Subcutaneous abdominal adipose tissue (tissue), 5 donors: ENCODE data around the gene TLR10.

Experiments
- H3K27ac ChIP-seq: one replicate; pipeline ENCODE4 v1.7.0; 2013; ENCODE audit warnings: low read depth, mild to moderate bottlenecking, inconsistent platforms, low read length, moderate library complexity
- H3K27me3 ChIP-seq, 5 donors: one replicate each; pipeline ENCODE4 v1.7.0; 2013; ENCODE audit warnings: low read length in 5 of 5, inconsistent platforms in 1 of 5; ENCODE audit not compliant: control insufficient read depth in 5 of 5, insufficient read depth in 4 of 5
- H3K36me3 ChIP-seq, 5 donors: one replicate each; pipeline ENCODE4 v1.7.0; 2013; ENCODE audit warnings: low read length in 5 of 5; ENCODE audit not compliant: control insufficient read depth in 5 of 5, insufficient read depth in 5 of 5
- H3K4me1 ChIP-seq, 5 donors: one replicate each; pipeline ENCODE4 v1.7.0; 2013; ENCODE audit warnings: low read length in 5 of 5, mild to moderate bottlenecking in 3 of 5, moderate library complexity in 1 of 5; ENCODE audit not compliant: control insufficient read depth in 5 of 5, insufficient read depth in 5 of 5
- H3K4me3 ChIP-seq, 5 donors: one replicate each; pipeline ENCODE4 v1.7.0; 2013; ENCODE audit warnings: low read length in 5 of 5, low read depth in 1 of 5
- H3K9ac ChIP-seq, 5 donors: one replicate each; pipeline ENCODE4 v1.7.0; 2013; ENCODE audit warnings: low read length in 5 of 5, mild to moderate bottlenecking in 4 of 5, moderate library complexity in 3 of 5
- H3K9me3 ChIP-seq, 5 donors: one replicate each; pipeline ENCODE4 v1.7.0; 2013; ENCODE audit warnings: low read length in 5 of 5; ENCODE audit not compliant: control insufficient read depth in 5 of 5
- donor health status: healthy.
- donor health status: healthy.
- donor health status: healthy.
- donor health status: healthy.
- donor health status: healthy.

Gene TLR10

GRCh38 chr4:38752941-38753806 is 29.6 kb downstream of the TLR10 start:
- Histone ChIP-seq H3K4me3 (peak overlapping the region; percentile 8 to 40 (median 30)), H3K36me3 (peaks cover 0 to 4% (median 0%) of the 10 kb centered on the region in 5 donors)

GRCh38 chr4:38752372-38752940 is 30.3 kb downstream of the TLR10 start:
- Histone ChIP-seq H3K9ac (peak overlapping the region in 1 of 5 donors; percentile 24), H3K27ac (peak overlapping the region; percentile 19), H3K27me3 (no peaks in the 10 kb centered on the region), H3K36me3 (peaks cover 0 to 8% (median 0%) of the 10 kb centered on the region in 5 donors), H3K4me3 (peak overlapping the region in 2 of 5 donors; percentile 8 to 19), H3K4me1 (peaks cover 2 to 21% (median 18%) of the 10 kb centered on the region in 5 donors), H3K9me3 (peaks cover 0 to 5% (median 0%) of the 10 kb centered on the region in 5 donors)

More at GRCh38 chr4:38752941-38753806, 29.6 kb downstream of the TLR10 start:
- peaks cover 2 to 28% (median 23%) of the 10 kb centered on the region in 5 donors for H3K4me1 ChIP-seq
- no peak overlapping the region for H3K9ac ChIP-seq
- H3K27me3 ChIP-seq: no peaks in the 10 kb centered on the region
- H3K27ac ChIP-seq: peak overlapping the region; percentile 19
- no peaks in the 10 kb centered on the region for H3K9me3 ChIP-seq

- Histone ChIP-seq H3K9ac (peak overlapping the region in 1 of 5 donors; percentile 44), H3K36me3 (peaks cover 0 to 11% (median 0%) of the 10 kb centered on the region in 5 donors), H3K9me3 (peaks cover 0 to 7% (median 0%) of the 10 kb centered on the region in 5 donors), H3K27ac (no peak overlapping the region), H3K4me1 (peaks cover 2 to 20% (median 18%) of the 10 kb centered on the region in 5 donors), H3K27me3 (no peaks in the 10 kb centered on the region), H3K4me3 (no peak overlapping the region)
Measured at GRCh38 chr4:38751341-38752010, 31.3 kb downstream of the TLR10 start.

- Histone ChIP-seq H3K36me3 (peaks cover 0 to 11% (median 0%) of the 10 kb centered on the region in 5 donors), H3K9me3 (peaks cover 0 to 7% (median 0%) of the 10 kb centered on the region in 5 donors), H3K27ac (no peak overlapping the region), H3K27me3 (no peaks in the 10 kb centered on the region), H3K4me1 (peaks cover 2 to 20% (median 18%) of the 10 kb centered on the region in 5 donors), H3K9ac (no peak overlapping the region), H3K4me3 (no peak overlapping the region)
Measured at GRCh38 chr4:38749336-38749735, 33.5 kb downstream of the TLR10 start.

- Histone ChIP-seq H3K27ac (no peak overlapping the region), H3K36me3 (peaks cover 0 to 11% (median 0%) of the 10 kb centered on the region in 5 donors), H3K4me3 (no peak overlapping the region), H3K9ac (no peak overlapping the region), H3K4me1 (peaks cover 0 to 15% (median 8%) of the 10 kb centered on the region in 5 donors), H3K27me3 (no peaks in the 10 kb centered on the region), H3K9me3 (peaks cover 0 to 7% (median 0%) of the 10 kb centered on the region in 5 donors)
Measured at GRCh38 chr4:38747629-38748028, 35.2 kb downstream of the TLR10 start.

GRCh38 chr4:38745881-38746280 is 36.9 kb downstream of the TLR10 start:
- Histone ChIP-seq H3K9me3 (peaks cover 0 to 7% (median 0%) of the 10 kb centered on the region in 5 donors), H3K27me3 (no peaks in the 10 kb centered on the region), H3K4me3 (no peak overlapping the region), H3K27ac (no peak overlapping the region), H3K4me1 (peaks cover 0 to 4% (median 0%) of the 10 kb centered on the region in 5 donors), H3K9ac (no peak overlapping the region), H3K36me3 (peaks cover 0 to 11% (median 0%) of the 10 kb centered on the region in 5 donors)

- no peak overlapping the region for H3K27ac ChIP-seq
- H3K9ac ChIP-seq: no peak overlapping the region
- peaks cover 0 to 4% (median 0%) of the 10 kb centered on the region in 5 donors for H3K4me1 ChIP-seq
- H3K9me3 ChIP-seq: peaks cover 0 to 7% (median 0%) of the 10 kb centered on the region in 5 donors
- peak overlapping the region in 3 of 5 donors; percentile 17 to 46 (median 36) for H3K4me3 ChIP-seq
- no peaks in the 10 kb centered on the region for H3K27me3 ChIP-seq
- H3K36me3 ChIP-seq: peaks cover 0 to 11% (median 0%) of the 10 kb centered on the region in 5 donors
Measured at GRCh38 chr4:38743866-38744265, 38.9 kb downstream of the TLR10 start.

- H3K9me3 ChIP-seq: no peaks in the 10 kb centered on the region
- H3K4me1 ChIP-seq: peaks cover 0 to 4% (median 0%) of the 10 kb centered on the region in 5 donors
- no peak overlapping the region for H3K27ac ChIP-seq
- H3K4me3 ChIP-seq: no peak overlapping the region
- no peak overlapping the region for H3K9ac ChIP-seq
- H3K36me3 ChIP-seq: no peaks in the 10 kb centered on the region
- H3K27me3 ChIP-seq: no peaks in the 10 kb centered on the region
Measured at GRCh38 chr4:38740303-38740702, 42.5 kb downstream of the TLR10 start.

GRCh38 chr4:38738940-38739803 is 43.6 kb downstream of the TLR10 start:
- H3K9ac ChIP-seq: no peak overlapping the region
- H3K9me3 ChIP-seq: no peaks in the 10 kb centered on the region
- no peak overlapping the region for H3K4me3 ChIP-seq
- no peaks in the 10 kb centered on the region for H3K27me3 ChIP-seq
- no peak overlapping the region for H3K27ac ChIP-seq
- H3K36me3 ChIP-seq: no peaks in the 10 kb centered on the region
- H3K4me1 ChIP-seq: peaks cover 0 to 3% (median 0%) of the 10 kb centered on the region in 5 donors
